D721Med (cell line): ENCODE measurements around the gene ATP8A2.

Source experiments
- DNase-seq: peaks from one replicate; pipeline ENCODE4 v3.0.0; 2011; ENCODE audit warnings: low spot score; ENCODE audit not compliant: insufficient read length
- FAIRE-seq: peaks from 2 replicates; lab custom pipeline; 2011; peaks lifted over from hg19 to GRCh38; lab: Jason Lieb, UNC
- CTCF ChIP-seq: IDR thresholded peaks from 2 replicates; pipeline ENCODE4 v1.5.1; 2012; ENCODE audit warnings: mild to moderate bottlenecking, control low read depth; ENCODE audit not compliant: insufficient read depth; ENCODE audit errors: missing control alignments

ATP8A2 gene

GRCh38 chr13:25982907-25983306 is 611.1 kb downstream of the ATP8A2 start:
- FAIRE-seq: no peak
- TF ChIP-seq CTCF: no peak

GRCh38 chr13:25987987-25988386 is 616.2 kb downstream of the ATP8A2 start:
- no peak for FAIRE-seq
- no peak for DNase-seq
- no peak for TF ChIP-seq CTCF

More at GRCh38 chr13:25982907-25983306, 611.1 kb downstream of the ATP8A2 start:
- no peak for DNase-seq

DNA sequence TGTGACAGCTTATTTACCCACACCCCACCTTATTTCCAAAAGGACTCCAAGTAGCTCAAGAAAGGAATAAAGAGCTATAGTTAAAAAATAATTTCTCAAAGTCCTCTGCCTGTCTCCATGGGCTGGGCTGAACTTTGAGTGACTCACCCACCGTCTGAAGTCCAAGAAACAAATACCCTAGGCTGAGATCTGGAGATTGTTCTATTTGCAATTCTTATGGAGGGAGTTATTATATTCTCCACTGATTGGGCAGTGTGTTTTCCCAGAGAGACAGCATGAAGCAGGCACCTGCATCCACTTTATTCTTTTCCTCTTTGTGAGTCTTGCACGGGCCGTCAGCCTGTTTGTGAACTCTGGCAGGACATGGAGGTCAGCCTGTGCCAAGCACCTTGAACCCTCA is 616.9 kb downstream of the ATP8A2 start:
- DNase-seq (no peak), FAIRE-seq (no peak)
- TF ChIP-seq CTCF: no peak

DNA sequence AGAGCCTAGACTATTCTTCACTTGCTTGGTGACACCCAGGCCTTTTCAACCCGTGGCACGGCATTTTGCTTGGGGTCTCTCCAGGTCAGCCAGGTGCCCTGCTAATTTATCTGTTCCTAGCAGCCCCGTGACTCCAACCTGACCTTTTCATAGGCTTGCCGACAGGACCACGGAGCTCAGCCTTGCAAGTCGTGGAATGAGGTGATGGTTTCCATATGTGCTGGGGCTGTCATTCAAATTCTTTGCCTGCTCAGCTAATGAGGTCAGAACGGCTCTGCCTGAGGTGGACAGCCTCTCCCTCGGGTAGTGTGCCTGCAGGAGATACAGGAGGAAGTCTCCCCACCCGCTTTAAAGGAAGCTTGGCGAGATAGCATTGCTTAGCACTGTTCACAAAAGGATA is 619.0 kb downstream of the ATP8A2 start:
- TF ChIP-seq CTCF: no peak
- FAIRE-seq (no peak), DNase-seq (no peak)

DNA sequence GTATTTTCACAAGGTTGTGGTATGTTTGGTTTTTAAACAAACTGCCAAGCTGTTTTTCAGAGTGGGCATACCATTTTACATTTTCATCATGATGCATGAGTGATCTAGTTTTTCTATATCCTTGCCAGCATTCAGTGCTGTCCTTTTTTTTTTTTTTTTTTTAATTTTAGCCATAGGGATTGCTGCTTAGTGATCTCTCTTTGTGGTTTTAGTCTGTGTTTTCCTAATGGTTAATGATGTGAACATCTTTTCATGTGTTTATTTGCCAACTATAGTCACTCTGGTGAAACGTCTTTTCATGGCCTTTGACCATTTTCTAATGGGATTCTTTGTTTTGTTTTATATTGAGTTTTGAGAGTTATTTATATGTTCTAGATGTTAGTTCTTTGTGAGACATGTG is 620.3 kb downstream of the ATP8A2 start:
- no peak for DNase-seq
- TF ChIP-seq CTCF: no peak
- FAIRE-seq: no peak

DNA sequence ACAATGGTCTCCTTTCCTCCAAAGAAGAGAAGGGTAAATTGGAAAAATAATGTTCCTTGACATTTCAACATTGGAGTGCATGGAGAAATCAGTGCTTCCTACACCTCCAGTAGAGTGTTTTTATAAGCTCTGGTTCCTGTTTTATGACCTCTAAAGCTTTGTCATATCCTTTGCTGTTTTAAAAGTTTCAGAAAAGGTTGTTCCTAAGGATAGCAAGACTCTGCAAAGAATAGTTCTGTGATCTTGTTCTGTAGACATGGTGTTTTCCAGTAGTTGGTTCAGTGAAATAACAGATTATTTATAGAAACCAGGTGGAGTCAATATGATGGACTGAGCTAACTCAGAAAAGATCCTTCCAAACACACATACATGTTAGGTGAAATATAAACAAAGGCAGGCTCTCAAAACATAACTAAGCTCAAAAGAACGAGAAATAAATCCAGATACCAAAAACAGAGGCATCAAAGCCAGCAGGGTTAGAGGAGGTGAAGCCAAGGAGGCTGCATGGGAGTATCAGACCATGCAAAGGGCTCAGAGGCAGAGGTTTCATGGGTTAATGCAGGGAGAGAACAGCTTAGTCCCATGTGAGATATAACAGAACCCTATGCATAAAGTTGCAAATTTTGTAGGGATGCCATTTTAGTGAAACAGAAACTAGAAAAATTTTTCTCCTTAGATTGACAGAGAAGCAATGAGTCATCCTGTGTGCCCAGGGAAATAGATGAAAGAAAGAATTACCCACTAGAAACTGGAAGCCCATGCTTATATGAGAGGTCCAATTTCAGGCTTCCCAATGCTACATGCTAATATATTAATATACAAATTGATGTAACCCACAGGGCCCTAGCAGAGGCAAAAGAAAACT is 635.7 kb downstream of the ATP8A2 start:
- DNase-seq: no peak
- no peak for TF ChIP-seq CTCF
- FAIRE-seq: no peak
